ENCODE data around the gene NRXN3.

Gene NRXN3

DNA sequence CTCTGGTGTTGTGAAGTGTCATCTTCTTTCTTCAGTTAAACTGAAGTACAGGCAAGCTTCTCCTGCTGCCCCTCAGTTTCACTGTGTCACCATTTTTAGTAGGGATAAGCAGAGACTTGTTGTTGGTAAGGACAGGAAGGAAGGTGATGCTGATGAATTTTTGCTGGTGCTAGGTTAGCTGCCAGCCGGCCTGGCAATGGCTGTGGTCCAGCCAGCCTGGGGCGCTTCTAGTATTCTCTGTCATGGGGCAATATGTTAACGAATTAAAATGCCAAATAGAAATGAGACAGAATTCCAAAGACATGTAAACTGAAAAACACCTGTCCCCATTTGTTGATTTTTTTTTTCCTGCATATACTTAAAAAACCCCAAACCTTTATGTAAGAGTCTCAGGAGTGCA, 1438.3 kb downstream of the NRXN3 start:
- no peak for DNase-seq (ENCODE audit: low spot score)
- in situ Hi-C loops (cut with MboI; ENCODE audit: low pct_unique_long_range_greater_than_20kb, low sequenced_read_pairs, unreplicated experiment) = no loop called here
- TF ChIP-seq, protein P1, sequence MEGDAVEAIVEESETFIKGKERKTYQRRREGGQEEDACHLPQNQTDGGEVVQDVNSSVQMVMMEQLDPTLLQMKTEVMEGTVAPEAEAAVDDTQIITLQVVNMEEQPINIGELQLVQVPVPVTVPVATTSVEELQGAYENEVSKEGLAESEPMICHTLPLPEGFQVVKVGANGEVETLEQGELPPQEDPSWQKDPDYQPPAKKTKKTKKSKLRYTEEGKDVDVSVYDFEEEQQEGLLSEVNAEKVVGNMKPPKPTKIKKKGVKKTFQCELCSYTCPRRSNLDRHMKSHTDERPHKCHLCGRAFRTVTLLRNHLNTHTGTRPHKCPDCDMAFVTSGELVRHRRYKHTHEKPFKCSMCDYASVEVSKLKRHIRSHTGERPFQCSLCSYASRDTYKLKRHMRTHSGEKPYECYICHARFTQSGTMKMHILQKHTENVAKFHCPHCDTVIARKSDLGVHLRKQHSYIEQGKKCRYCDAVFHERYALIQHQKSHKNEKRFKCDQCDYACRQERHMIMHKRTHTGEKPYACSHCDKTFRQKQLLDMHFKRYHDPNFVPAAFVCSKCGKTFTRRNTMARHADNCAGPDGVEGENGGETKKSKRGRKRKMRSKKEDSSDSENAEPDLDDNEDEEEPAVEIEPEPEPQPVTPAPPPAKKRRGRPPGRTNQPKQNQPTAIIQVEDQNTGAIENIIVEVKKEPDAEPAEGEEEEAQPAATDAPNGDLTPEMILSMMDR (IDR thresholded peaks at IDR 0.05; ENCODE audit: extremely low read depth, insufficient read depth, missing control alignments) = no peak

DNA sequence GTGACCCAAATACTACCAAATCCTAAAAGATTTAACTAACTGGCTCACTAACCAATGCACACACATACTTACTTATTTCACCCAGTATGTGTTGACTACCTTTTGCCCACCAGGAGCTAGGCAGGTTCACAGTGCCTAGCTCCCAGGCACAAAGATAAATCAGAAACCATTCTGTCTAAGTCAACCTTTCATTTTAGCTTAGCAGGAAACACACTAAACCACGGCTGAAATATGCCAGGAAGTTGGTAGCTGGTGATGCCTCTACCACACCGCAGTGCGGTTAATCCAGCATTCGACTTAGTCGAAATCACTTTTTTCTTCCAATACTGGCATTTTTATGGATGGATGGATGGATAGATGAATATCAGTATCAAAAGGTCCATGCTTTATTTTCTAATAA, 1443.5 kb downstream of the NRXN3 start:
- TF ChIP-seq, protein P1 (IDR thresholded peaks at IDR 0.05; ENCODE audit: extremely low read depth, insufficient read depth, missing control alignments) = no peak
- DNase-seq (ENCODE audit: low spot score) = no peak
- in situ Hi-C loops (cut with MboI; ENCODE audit: low pct_unique_long_range_greater_than_20kb, low sequenced_read_pairs, unreplicated experiment) = no loop called here

DNA sequence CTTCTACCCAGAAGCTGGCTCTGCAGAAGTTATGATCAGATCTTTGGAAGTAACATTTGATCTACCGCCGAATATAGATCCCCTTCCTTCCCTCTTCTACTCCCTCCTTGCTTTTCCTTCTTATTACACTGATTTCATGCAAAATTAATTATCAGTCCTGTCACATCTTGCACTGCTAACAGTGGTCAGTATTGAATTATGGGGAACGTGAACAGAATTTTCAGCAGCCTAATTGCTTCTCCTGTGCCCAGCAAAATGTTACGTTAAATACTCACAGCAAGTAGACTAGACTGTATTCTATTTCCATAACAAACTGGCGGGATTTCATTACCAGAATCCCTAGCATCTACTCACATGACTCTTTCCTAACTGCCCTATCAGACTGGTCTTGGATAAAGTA, 1444.3 kb downstream of the NRXN3 start:
- in situ Hi-C loops (cut with MboI; ENCODE audit: low pct_unique_long_range_greater_than_20kb, low sequenced_read_pairs, unreplicated experiment) = no loop called here
- no peak for DNase-seq (ENCODE audit: low spot score)
- TF ChIP-seq, protein P1 (IDR thresholded peaks at IDR 0.05; ENCODE audit: extremely low read depth, insufficient read depth, missing control alignments) = no peak

DNA sequence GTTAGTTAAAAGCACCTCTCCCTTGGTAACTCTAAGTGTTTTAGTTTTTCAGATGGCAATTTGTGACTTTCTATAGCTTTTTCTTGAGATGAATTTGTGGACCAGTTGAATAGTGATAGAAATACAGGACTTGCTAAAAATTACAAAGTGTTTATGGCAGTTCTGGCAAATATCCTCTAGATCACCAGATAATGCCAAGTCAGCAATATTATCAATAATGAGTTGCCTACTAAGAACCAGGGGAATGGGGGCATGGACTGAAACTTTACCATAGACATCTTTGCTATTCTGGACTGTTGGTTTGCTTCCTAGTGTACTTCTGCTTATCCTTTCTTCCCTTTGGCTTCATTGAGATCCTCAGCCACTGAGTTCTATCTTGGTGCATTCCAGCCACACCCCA, 1456.9 kb downstream of the NRXN3 start:
- DNase-seq (ENCODE audit: low spot score) = no peak
- TF ChIP-seq, protein P1 (IDR thresholded peaks at IDR 0.05; ENCODE audit: extremely low read depth, insufficient read depth, missing control alignments) = no peak
- in situ Hi-C loops (cut with MboI; ENCODE audit: low pct_unique_long_range_greater_than_20kb, low sequenced_read_pairs, unreplicated experiment) = no loop called here

DNA sequence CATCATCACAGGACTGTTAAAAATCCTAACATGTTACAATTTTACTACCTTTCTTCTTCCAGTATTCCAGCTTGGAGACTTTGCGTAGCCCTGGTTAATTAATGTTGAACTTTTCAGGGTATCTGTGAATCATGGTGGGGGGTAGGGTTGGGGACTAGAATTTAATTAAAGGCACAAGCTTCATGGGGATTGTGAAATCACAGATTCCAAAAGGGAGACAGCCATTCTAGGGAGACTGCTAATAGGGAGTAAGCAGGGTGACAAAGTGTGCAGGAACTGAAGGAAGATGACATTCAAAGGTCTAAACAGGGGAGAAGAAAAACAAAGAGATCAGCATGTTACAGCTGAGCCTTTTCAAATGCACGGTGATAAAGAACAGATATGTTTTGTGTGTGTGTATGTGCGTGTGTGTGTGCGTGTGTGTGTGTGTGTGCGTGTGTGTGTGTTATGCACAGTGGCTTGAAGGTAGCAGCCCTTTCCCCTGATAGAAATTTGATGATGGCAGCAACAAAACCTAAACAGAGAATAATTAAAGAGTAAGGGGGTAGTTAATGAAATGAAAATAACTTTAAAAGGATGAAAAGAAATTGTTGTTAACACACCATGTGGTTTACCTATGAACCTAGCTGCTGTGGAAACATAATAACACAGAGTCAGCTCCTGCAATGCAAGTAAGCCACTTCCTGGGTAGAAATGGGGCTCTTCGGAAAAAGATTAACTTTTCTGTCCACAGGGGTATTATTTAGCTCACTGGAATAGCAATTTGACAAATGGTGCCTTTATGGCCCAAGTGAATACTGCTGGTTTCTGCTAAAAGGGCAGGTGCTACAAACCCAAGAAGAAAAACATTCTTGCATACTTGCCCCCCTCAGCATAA, 1459.5 kb downstream of the NRXN3 start:
- TF ChIP-seq, protein P1 (IDR thresholded peaks at IDR 0.05; ENCODE audit: extremely low read depth, insufficient read depth, missing control alignments) = no peak
- in situ Hi-C loops (cut with MboI; ENCODE audit: low pct_unique_long_range_greater_than_20kb, low sequenced_read_pairs, unreplicated experiment) = no loop called here

DNA sequence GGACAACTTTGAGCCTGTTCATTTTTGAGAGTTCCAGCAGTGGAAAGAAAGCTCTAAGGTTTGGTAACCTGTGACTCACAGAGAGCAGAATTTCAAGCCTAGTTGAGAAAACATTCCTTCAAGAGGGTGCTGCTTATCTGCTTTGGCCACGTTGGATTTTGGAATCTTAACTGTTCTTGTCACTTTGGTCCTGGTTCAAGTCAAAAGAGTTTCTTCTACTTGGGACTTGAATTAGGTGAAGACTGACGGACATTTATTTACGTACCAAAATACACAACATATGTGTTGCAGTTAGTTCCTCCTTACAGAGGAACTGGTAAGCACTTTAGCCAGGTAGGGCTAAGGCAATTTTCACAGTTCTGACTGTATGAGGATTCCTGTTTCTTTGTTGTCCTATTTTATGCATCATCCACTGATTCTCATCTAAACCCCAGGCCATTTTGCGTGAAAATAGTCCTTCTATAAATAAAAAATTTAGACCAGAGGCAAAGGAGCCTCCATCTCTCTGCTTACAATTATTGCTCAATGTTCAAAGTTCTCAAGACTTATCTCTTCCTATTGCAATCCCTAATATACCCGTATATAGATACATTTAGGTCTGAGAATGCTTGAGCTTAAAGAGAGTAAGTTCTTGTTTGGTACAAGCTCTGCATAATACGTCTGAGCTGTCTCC, 1460.3 kb downstream of the NRXN3 start:
- in situ Hi-C loops (cut with MboI; ENCODE audit: low pct_unique_long_range_greater_than_20kb, low sequenced_read_pairs, unreplicated experiment) = no loop called here
- TF ChIP-seq, protein P1 (IDR thresholded peaks at IDR 0.05; ENCODE audit: extremely low read depth, insufficient read depth, missing control alignments) = no peak
- no peak for DNase-seq (ENCODE audit: low spot score)

More for the DNA sequence above, 1459.5 kb downstream of the NRXN3 start:
- DNase-seq (ENCODE audit: low spot score) = no peak
